Bronchial epithelial cell (primary cell): ENCODE measurements around the gene NDUFAF2. TPM values are rescaled to one million over a fixed set of nuclear protein-coding genes. Genes with fewer than 3 reads are reported as not detected.

Experiments used
- DNase-seq: peaks from one replicate; pipeline ENCODE4 v3.0.0-alpha.2; 2010; ENCODE audit warnings: low read depth
- FAIRE-seq: peaks from 2 replicates; lab custom pipeline; 2011; peaks lifted over from hg19 to GRCh38; lab: Jason Lieb, UNC
- H3K27me3 ChIP-seq: 2 replicates; pipeline ENCODE4 v1.5.1; 2011; ENCODE audit warnings: low read length; ENCODE audit not compliant: control insufficient read depth, insufficient read depth
- H3K36me3 ChIP-seq: 2 replicates; pipeline ENCODE4 v1.5.1; 2011; ENCODE audit warnings: low read length; ENCODE audit not compliant: control insufficient read depth, insufficient read depth
- H3K4me3 ChIP-seq: 2 replicates; pipeline ENCODE4 v1.5.1; 2011; ENCODE audit warnings: mild to moderate bottlenecking, low read depth, low read length, control low read depth
- total RNA-seq: library from RNA; depleted of rRNA; stranded (reverse); fragments of >200 nt; gene quantifications from 2 replicates; pipeline ENCODE4 v1.2.1, GENCODE V29; 2014
- TF ChIP-seq, protein P1 (sequence below): IDR thresholded peaks from 2 replicates; pipeline ENCODE4 v1.5.1; 2011; ENCODE audit warnings: mild to moderate bottlenecking, moderate library complexity, low read length, control low read depth, inconsistent platforms; ENCODE audit not compliant: insufficient read depth, severe bottlenecking

Gene NDUFAF2
- total RNA-seq, 1 donor from 2014 or later = 40.5 TPM

DNA sequence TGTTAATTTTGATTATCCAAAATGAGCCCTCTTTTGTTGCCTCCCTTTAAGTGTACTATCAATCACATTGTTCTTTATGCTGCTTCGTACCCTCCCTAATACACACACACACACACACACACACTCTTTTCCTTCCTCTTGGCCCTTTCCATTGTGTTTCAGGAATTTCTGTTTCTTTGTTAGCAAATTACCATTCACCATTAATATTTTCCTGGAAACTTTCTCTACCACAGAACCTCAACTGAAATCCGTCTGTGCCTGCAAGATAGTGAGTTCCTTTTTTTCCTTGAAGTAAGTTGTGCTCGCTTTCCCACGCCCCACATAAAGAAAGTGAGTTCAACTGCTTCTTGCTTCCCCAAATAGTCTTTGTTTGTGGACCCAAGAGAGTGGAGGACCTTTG is 155.4 kb downstream of the NDUFAF2 start:
- DNase-seq (no peak), FAIRE-seq (peak; percentile 43)
- TF ChIP-seq, protein P1, sequence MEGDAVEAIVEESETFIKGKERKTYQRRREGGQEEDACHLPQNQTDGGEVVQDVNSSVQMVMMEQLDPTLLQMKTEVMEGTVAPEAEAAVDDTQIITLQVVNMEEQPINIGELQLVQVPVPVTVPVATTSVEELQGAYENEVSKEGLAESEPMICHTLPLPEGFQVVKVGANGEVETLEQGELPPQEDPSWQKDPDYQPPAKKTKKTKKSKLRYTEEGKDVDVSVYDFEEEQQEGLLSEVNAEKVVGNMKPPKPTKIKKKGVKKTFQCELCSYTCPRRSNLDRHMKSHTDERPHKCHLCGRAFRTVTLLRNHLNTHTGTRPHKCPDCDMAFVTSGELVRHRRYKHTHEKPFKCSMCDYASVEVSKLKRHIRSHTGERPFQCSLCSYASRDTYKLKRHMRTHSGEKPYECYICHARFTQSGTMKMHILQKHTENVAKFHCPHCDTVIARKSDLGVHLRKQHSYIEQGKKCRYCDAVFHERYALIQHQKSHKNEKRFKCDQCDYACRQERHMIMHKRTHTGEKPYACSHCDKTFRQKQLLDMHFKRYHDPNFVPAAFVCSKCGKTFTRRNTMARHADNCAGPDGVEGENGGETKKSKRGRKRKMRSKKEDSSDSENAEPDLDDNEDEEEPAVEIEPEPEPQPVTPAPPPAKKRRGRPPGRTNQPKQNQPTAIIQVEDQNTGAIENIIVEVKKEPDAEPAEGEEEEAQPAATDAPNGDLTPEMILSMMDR = no peak
- no peaks in the 10 kb centered on the region for H3K27me3 ChIP-seq
- no peak overlapping the region for H3K4me3 ChIP-seq
- peaks cover 2% of the 10 kb centered on the region for H3K36me3 ChIP-seq

DNA sequence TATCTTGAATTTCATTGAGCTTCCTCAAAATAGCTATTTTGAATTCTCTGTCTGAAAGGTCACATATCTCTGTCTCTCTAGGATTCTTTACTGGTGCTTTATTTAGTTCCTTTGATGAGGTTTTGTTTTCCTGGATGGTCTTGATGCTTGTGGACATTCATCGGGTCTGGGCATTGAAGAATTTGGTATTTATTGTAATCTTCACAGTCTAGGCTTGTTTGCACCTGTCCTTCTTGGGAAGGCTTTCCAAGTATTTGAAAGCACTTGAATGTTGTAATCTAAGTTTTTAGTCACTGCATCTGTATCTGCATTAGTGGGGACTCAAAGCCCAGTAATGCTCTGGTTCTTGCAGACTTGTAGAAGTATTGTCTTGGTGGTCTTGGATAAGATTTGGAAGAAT is 169.4 kb downstream of the NDUFAF2 start:
- no peak for FAIRE-seq
- Histone ChIP-seq H3K27me3 (no peaks in the 10 kb centered on the region), H3K4me3 (no peak overlapping the region), H3K36me3 (no peaks in the 10 kb centered on the region)
- TF ChIP-seq, protein P1 = no peak
- DNase-seq = peak; percentile 36

DNA sequence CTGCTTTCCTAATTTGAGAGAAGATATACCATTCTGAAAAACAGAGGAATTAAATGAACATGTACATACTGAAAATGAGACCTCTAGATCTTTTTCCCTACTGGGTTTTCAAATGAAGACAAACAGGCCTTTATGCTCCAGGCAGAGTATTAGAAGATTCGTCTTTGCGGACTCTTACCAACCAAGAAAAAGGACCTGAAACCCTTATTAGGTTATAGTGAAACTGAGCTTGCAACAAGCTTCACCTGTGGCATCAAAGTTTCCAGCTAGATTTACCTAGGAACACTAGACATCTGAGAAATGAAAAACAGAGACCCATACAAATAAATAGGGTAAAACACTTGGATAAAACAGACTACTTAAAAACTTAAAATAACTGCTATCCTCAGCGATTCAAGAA is 171.0 kb downstream of the NDUFAF2 start:
- FAIRE-seq (no peak), DNase-seq (no peak)
- Histone ChIP-seq H3K27me3 (no peaks in the 10 kb centered on the region), H3K36me3 (no peaks in the 10 kb centered on the region), H3K4me3 (no peak overlapping the region)
- TF ChIP-seq, protein P1 = no peak

DNA sequence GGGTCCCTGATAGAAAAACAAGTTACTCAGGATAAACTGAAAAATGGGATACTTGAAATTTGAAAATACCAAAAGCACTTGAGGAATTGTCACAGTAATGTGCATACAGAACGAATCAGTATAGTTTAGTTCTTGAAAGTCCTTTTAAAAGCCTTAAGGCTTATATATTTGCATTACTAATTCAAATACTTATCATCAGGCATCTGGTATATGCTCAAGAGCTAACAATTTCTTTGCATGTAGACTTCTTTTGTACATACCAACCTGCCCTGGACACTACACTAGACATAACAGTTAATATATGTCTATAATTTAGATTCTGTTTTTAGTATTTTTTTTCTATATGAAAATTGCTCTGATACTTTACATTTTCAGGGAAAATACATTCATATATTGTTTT is 174.1 kb downstream of the NDUFAF2 start:
- Histone ChIP-seq H3K27me3 (no peaks in the 10 kb centered on the region), H3K36me3 (no peaks in the 10 kb centered on the region), H3K4me3 (no peak overlapping the region)
- TF ChIP-seq, protein P1 = no peak
- DNase-seq (no peak), FAIRE-seq (no peak)

DNA sequence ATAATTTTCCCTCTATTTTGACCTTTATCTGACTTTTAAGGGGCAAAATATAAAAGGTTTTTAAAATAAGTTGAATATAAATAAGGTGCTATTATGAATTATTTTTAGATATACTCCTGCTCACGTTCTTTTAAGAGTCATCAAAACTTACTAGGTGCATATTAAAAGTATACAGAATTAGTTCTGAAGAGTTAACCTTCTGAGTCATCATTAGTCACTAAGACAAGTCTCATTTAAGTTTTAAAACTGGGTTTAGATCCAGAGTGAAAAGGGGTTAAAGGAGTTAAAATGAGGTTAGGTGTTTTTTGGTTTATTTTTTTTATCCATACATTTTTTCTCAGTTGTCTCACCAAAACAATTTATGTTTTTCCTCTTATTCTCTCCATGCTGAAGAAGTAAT is 175.5 kb downstream of the NDUFAF2 start:
- no peaks in the 10 kb centered on the region for H3K36me3 ChIP-seq
- no peaks in the 10 kb centered on the region for H3K27me3 ChIP-seq
- TF ChIP-seq, protein P1 = no peak
- no peak for FAIRE-seq
- peak; percentile 72 for DNase-seq
- H3K4me3 ChIP-seq = no peak overlapping the region

DNA sequence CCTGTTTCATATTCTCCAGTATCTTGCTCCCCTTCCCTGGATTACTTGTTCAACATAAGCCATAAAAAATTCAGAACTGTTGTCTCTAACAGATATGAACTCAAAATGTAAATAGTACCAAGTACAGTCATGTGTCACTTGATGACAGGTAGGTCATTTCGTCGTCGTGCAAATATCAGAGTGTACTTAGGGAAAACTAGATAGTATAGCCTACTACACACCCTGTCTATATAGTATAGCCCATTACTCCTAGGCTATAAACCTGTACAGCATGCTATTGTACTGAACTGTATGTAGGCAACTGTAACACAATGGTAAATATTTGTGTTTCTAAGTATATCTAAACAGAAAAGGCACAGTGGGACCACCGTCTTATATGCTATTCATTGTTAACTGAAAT is 178.1 kb downstream of the NDUFAF2 start:
- TF ChIP-seq, protein P1 = no peak
- Histone ChIP-seq H3K36me3 (no peaks in the 10 kb centered on the region), H3K4me3 (no peak overlapping the region), H3K27me3 (no peaks in the 10 kb centered on the region)
- FAIRE-seq = no peak
- no peak for DNase-seq
